ENCODE measurements around the gene SAMSN1. TPM values are rescaled to one million over a fixed set of nuclear protein-coding genes. Genes with fewer than 3 reads are reported as not detected.
"Not testable (repeated sequence)": the region's sequence is repeated elsewhere in the genome, so short reads cannot be mapped to it uniquely, and the experiment has no call there.

SAMSN1 gene
- total RNA-seq, 1 donor from 2014 or later: 5.8 TPM

GRCh38 chr21:14527696-14528652 is 18.1 kb downstream of the SAMSN1 start:
- DNase-seq: no peak

DNA sequence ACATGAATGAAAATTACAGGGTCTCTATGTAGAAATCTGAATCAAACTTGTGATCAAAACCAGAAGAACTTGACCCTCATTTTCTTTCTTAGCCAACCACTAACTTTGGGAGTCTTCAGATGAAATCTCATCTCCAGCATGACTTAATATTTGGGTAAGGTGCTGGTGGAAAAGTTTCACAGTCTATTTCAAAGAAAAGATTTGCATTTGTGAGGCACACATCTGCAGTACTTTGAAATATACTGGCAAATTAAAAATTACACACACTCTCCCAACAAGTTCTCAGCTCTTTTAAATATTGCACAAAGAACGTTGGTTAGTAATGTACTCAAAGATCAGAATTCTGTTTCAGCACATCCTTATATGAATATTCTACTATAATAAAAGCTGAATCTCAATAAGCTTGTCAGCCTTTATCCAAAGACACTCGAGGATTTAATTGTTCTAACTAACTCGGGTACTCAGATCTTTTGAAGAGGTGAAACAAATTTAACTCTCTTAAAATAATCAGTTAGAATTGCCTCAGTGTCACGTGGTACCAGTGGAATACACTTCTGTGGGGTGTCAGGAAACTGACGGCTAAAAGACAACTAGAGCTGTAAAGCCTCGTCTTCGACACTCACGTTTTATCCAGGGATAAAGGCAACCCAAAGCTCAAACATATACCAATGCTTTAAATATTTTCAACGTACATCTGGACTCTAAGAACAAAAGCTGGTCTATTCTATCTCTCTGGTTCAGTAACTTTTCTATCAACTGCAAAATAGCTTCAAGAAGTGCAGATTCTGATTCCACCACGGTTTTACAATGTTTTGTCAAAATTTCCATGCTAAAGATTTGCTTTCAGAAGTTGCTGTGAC is 19.0 kb downstream of the SAMSN1 start:
- DNase-seq: no peak

- no peak for DNase-seq
These were observed 19.9 kb downstream of the SAMSN1 start for GRCh38 chr21:14526199-14526598.

DNA sequence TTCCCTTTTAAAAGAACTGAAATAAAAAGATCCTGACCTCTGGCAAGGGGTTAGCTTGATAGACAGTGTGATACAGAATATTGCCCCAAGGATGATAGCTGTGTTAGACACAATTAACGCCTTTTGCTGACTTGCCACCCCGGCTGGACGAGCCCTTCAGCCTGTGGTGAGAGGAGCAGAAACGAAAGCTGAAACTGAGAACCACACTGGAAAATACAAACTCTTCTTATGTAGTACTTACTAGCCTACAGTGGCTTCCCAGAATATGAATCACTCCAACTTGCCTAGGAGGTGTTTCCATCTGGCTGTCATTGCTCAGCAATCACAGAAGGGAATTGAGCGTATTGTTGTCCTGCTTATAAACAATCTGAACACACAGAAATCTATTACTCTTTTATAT is 22.9 kb downstream of the SAMSN1 start:
- DNase-seq: no peak

GRCh38 chr21:14522736-14523135 is 23.4 kb downstream of the SAMSN1 start:
- no peak for DNase-seq

DNA sequence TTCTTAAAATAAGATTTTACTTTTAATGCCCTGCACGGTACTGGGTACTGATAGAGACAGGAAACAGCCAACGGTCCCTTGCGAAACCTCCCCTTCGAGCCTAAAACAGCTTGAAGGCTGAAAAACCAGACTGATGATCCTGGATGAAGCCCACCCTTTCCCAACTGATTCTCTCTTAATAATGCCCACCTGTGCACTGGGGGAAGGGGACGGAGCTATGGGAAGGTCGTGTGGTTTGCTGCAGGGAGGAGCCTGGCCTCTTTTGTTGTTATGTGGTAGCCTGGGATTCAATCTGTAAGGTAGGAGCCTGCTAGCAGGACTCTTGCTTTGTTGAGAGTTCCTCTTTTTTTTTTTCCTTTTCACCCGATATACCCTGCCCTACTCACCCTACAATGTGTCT is 25.6 kb downstream of the SAMSN1 start:
- DNase-seq: no peak

DNA sequence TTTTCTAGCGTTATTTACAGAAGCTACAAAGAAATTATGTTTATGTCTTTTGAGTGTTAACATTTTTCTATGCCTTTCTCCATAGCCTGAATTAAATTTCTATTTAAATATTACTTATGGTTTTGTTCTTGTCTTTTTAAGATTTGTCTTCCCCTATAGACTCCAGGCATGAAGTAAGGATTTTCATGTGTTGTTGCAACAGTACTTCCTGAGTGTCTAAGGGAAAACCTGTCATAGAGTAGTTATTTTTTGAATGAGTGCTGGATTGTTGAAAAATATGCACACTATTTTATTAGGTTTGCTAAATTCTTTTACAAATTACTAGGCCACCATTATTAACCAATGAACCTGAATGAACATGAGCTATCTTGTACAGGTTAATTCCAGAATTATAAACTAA is 27.1 kb downstream of the SAMSN1 start:
- DNase-seq: no peak

- DNase-seq: no peak
These were observed 32.3 kb downstream of the SAMSN1 start for GRCh38 chr21:14513804-14514203.

- not testable (repeated sequence) for DNase-seq
These were observed 39.2 kb downstream of the SAMSN1 start for GRCh38 chr21:14506859-14507457.

DNA sequence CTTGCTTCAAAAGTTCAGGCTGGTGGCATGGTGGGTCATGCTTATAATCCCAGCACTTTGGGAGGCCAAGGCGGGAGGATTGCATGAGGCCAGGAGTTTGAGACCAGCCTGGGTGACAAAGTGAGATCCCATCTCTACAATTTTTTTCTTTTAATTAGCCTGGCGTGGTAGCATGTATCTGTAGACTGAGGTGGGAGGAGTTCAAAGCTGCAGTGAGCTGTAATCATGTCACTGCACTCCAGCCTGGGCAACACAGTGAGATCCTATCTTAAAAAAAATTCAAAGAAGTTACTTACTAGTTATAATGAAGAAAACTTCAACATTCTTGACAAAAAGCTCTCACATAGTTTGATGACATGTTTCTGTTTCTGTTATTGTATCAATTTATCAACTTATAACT is 45.2 kb downstream of the SAMSN1 start:
- DNase-seq: no peak

DNA sequence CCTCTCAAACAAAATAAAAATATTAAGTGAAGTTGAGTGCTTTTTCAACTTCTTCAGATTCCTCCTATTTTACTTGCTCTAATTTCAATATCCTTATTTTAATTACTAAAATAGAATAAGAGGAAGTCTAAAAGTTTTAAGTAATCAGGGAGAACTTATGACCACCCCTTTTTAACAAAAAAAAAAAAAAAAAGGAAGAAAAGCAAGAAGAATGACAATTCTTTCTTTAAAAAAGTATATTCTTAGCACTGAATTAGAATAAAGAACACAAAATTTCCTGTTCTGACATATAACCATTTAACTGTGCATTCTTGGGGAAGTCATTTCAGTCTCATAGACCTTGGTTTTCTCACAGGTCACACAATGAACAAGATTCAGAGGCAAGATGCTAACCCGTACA is 46.8 kb downstream of the SAMSN1 start:
- DNase-seq: no peak

DNA sequence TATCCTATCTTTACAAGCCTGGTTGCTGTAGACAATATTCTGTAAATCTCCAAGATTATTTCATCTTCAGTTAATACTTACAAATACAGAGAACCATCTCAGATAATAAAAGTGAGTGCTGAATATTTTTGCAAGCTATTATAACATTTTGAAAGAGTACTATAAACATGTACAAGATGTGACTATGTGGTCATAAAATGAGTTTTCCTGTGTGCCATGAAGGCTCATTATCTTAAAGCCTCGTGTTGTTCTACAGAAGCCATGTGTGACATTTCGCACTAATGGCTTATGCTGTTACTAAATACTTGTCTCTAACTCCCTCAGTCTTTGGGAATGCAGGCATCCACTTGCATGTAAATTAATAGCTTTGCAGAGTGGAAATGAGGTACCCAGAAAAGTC is 48.3 kb downstream of the SAMSN1 start:
- no peak for DNase-seq

DNA sequence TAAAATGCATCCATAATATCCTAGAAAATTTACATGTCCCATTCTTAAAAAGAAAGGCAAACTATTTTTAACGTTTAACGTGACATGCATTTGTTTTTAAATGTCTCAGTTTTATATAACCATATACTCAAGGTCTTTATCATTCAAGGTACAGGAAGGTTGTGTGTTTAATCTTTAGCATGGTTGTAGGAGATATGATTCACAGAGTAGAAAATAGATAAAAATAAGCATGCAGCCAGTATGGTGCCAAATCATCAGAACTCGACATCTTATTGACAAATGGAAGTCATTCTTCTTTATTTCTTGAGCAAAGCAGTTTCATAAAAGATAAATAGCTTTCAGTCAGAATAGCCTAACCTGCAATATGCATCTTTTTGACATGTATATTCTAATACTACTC is 51.0 kb downstream of the SAMSN1 start:
- DNase-seq: no peak

DNA sequence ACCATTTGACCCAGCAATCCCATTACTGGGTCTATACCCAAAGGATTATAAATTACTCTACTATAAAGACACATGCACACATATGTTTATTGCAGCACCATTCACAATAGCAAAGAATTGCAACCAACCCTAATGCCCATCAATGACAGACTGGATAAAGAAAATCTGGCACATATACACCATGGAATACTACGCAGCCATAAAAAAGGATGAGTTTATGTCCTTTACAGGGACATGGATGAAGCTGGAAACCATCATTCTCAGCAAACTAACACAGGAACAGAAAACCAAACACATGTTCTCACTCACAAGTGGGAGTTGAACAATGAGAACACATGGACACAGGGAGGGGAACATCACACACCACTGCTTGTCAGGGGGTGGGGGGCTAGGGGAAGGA is 51.9 kb downstream of the SAMSN1 start:
- not testable (repeated sequence) for DNase-seq

DNA sequence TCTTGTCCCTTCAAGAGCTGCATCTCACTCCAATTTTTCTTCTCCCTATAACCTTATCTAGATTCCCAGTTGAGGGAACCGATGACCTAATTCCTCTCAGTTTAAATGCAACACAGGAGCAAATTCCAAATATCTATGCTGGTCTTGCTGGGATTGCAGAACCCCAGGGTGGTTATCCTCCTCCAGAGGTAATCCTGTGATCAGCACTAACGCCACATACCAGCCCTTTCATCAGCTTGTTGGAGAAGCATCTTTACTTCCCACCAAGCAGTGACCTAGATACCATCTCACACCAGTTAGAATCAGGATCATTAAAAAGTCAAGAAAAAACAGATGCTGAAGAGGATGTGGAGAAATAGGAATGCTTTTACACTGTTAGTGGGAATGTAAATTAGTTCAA is 52.4 kb downstream of the SAMSN1 start:
- no peak for DNase-seq

DNA sequence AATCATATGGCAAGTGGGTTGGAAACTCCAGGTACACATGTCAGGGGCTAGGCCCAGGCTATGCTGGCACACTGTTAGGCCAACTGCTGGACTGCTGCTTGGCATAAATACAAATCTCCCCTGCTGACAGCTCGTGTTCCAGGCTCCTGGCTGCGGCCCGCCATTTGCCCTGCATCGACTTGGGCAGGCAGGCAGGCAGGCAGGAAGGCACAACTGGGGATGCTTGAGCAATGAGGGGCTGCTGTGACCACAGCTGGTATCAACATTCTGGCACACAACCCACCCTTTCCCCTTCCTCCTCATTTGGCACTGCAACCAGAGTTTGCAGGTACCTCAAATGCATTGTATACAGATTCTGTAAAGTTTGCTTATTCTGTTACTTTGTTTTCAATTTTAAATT is 53.2 kb downstream of the SAMSN1 start:
- DNase-seq: no peak

- DNase-seq: no peak
These were observed 54.8 kb downstream of the SAMSN1 start for GRCh38 chr21:14491269-14491681.

- DNase-seq: no peak
These were observed 57.4 kb downstream of the SAMSN1 start for GRCh38 chr21:14488672-14489204.

DNA sequence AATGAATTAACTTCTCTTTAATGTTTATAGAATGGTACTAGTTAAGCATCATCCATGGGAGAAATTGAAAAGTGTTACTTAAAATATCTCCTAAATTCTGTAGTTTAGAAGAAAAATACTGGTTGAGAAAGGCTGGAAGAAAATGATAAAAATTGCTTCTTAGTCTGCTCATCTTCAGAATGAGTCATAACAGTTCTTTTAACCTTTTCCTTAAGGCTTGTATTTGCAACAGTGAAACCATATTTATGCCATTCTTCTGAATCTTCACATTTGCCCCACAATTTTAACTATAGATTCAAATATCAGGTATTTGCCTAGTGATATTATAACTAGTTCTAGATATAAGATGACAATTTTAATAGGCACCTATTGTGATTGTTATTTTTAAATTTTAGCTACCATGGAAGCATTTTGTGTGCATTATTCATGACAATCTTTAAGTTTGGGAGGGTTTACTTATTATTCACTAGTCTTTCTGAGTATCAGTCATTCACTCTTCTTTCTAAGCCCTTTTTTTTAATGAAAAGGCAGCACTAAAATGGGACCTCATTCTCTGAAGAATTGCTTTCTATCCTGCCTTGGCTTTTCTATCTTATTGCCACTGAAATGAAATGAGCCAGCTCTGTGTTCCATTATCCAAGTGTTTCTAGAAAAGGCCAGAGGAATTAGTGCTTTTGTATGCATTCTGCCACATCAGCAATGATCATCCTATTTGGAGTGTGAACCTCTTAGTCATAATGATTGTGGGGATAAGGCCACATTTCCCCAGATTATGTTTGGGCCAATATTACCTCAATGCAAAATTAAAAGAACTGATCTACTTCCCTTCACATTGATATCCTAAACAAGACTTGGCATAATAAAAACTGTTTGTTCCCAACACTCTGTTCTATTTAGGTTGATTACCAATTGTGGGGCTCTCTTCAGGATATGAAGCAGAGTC is 58.4 kb downstream of the SAMSN1 start:
- DNase-seq: no peak

DNA sequence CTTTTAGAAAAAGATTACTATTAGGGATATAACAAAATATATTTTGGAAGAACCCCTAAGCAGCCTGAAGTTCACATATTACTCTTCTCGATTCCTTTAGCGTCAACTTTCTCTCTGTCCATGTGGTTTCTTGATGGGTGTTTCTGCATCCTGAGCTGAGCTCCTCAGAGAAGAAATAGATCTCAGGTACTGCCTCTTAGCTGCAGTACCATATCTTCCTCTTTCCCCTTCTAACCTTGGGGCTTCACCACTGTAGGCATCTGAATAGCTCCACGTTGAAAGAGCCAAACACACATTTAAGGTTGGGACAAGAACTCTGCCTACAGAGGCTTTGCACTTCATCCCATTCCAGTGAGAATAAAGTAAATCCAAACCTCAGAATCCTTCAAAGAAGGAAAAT is 59.2 kb downstream of the SAMSN1 start:
- no peak for DNase-seq
